H9 (cell line): Measurements from ENCODE around the gene ZBTB33. TPM values are rescaled to one million over a fixed set of nuclear protein-coding genes. Genes with fewer than 3 reads are reported as not detected.

Source experiments
- DNase-seq: peaks from one replicate; pipeline ENCODE4 v3.0.0-alpha.2; 2017
- H2AFZ ChIP-seq: one replicate; pipeline ENCODE4 v1.6.1; 2013; ENCODE audit warnings: mild to moderate bottlenecking, low read length, control low read depth, moderate library complexity
- H2AK5ac ChIP-seq: 2 replicates; pipeline ENCODE4 v1.6.1; 2013; ENCODE audit warnings: low read length, control low read depth, mixed read lengths; ENCODE audit not compliant: insufficient read length
- H2BK120ac ChIP-seq: one replicate; pipeline ENCODE4 v1.6.1; 2013; ENCODE audit warnings: low read depth, mild to moderate bottlenecking, low read length, control low read depth, inconsistent platforms; ENCODE audit not compliant: poor library complexity, severe bottlenecking
- H2BK12ac ChIP-seq: 2 replicates; pipeline ENCODE4 v1.6.1; 2013; ENCODE audit warnings: low read length, control low read depth, mixed read lengths, low read depth; ENCODE audit not compliant: insufficient read length
- H2BK15ac ChIP-seq: 2 replicates; pipeline ENCODE4 v1.6.1; 2013; ENCODE audit warnings: low read depth, low read length, control low read depth
- H2BK20ac ChIP-seq: one replicate; pipeline ENCODE4 v1.6.1; 2013; ENCODE audit warnings: low read depth, mild to moderate bottlenecking, low read length, control low read depth, inconsistent platforms; ENCODE audit not compliant: poor library complexity, severe bottlenecking
- H2BK5ac ChIP-seq: 2 replicates; pipeline ENCODE4 v1.6.1; 2013; ENCODE audit warnings: low read length, control low read depth, mixed read lengths; ENCODE audit not compliant: insufficient read length
- H3K14ac ChIP-seq: 2 replicates; pipeline ENCODE4 v1.6.1; 2013; ENCODE audit warnings: low read length, control low read depth; ENCODE audit not compliant: insufficient read depth
- H3K18ac ChIP-seq: 2 replicates; pipeline ENCODE4 v1.6.1; 2013; ENCODE audit warnings: low read depth, mild to moderate bottlenecking, mixed read lengths, low read length, control low read depth; ENCODE audit not compliant: insufficient read length
- H3K23ac ChIP-seq: 2 replicates; pipeline ENCODE4 v1.6.1; 2013; ENCODE audit warnings: low read length, control low read depth, mixed read lengths, low read depth; ENCODE audit not compliant: insufficient read length
- H3K23me2 ChIP-seq: 2 replicates; pipeline ENCODE4 v1.6.1; 2013; ENCODE audit warnings: low read depth, mild to moderate bottlenecking, mixed read lengths, low read length, control low read depth; ENCODE audit not compliant: insufficient read length, poor library complexity, severe bottlenecking
- H3K27ac ChIP-seq: 2 replicates; pipeline ENCODE4 v1.5.1; 2013; ENCODE audit warnings: low read length, control low read depth, mixed read lengths, low read depth; ENCODE audit not compliant: insufficient read length
- H3K27me3 ChIP-seq: 2 replicates; pipeline ENCODE4 v1.6.1; 2013; ENCODE audit warnings: low read length, control low read depth, inconsistent platforms; ENCODE audit not compliant: insufficient read depth
- H3K4ac ChIP-seq: 2 replicates; pipeline ENCODE4 v1.6.1; 2013; ENCODE audit warnings: low read depth, mild to moderate bottlenecking, control low read depth, inconsistent platforms, low read length, moderate library complexity
- H3K4me1 ChIP-seq: 2 replicates; pipeline ENCODE4 v1.6.1; 2013; ENCODE audit warnings: low read length, control low read depth, inconsistent platforms; ENCODE audit not compliant: insufficient read depth
- H3K4me2 ChIP-seq: 2 replicates; pipeline ENCODE4 v1.6.1; 2013; ENCODE audit warnings: low read length, control low read depth, mixed read lengths; ENCODE audit not compliant: insufficient read length, insufficient read depth
- H3K56ac ChIP-seq: 2 replicates; pipeline ENCODE4 v1.6.1; 2013; ENCODE audit warnings: low read depth, mild to moderate bottlenecking, mixed read lengths, low read length, control low read depth; ENCODE audit not compliant: insufficient read length
- H3K79me1 ChIP-seq: 2 replicates; pipeline ENCODE4 v1.6.1; 2013; ENCODE audit warnings: low read depth, mild to moderate bottlenecking, moderate library complexity, low read length, control low read depth, inconsistent platforms; ENCODE audit not compliant: insufficient read depth, poor library complexity, severe bottlenecking
- H3K79me2 ChIP-seq: 2 replicates; pipeline ENCODE4 v1.6.1; 2013; ENCODE audit warnings: low read length, control low read depth, inconsistent platforms; ENCODE audit not compliant: insufficient read depth
- H3K9ac ChIP-seq: 2 replicates; pipeline ENCODE4 v1.6.1; 2013; ENCODE audit warnings: low read length, control low read depth, mixed read lengths; ENCODE audit not compliant: insufficient read length; ENCODE audit errors: extremely low read depth
- H3K9me3 ChIP-seq: one replicate; pipeline ENCODE4 v1.6.1; 2013; ENCODE audit warnings: low read depth, low read length, inconsistent platforms; ENCODE audit not compliant: control insufficient read depth
- H3T11ph ChIP-seq: one replicate; pipeline ENCODE4 v1.6.1; 2013; ENCODE audit warnings: mild to moderate bottlenecking, low read length, control low read depth, inconsistent platforms
- H4K20me1 ChIP-seq: one replicate; pipeline ENCODE4 v1.6.1; 2013; ENCODE audit not compliant: control insufficient read depth, insufficient read length, insufficient read depth
- H4K5ac ChIP-seq: 2 replicates; pipeline ENCODE4 v1.6.1; 2013; ENCODE audit warnings: low read depth, mild to moderate bottlenecking, mixed read lengths, low read length, control low read depth; ENCODE audit not compliant: insufficient read length
- H4K8ac ChIP-seq: replicated peaks from 2 replicates; pipeline ENCODE4 v1.6.1; 2013; ENCODE audit warnings: low read length, control low read depth, mixed read lengths, low read depth; ENCODE audit not compliant: insufficient read length
- H4K91ac ChIP-seq: 2 replicates; pipeline ENCODE4 v1.6.1; 2013; ENCODE audit warnings: low read depth, mild to moderate bottlenecking, moderate library complexity, mixed read lengths, low read length, control low read depth; ENCODE audit not compliant: insufficient read length
- H3K27ac Mint-ChIP-seq, 3 experiments: 2 replicates in 2 of 3; 3 replicates in 1 of 3; pipeline ENCODE4 v1.8.0; 2020 to 2021; ENCODE audit warnings: mixed read lengths in 3 of 3, mild to moderate bottlenecking in 1 of 3, moderate library complexity in 1 of 3
- H3K27me3 Mint-ChIP-seq: 2 replicates; pipeline ENCODE4 v1.8.0; 2021; ENCODE audit warnings: low read depth, mild to moderate bottlenecking, moderate library complexity, mixed read lengths
- H3K36me3 Mint-ChIP-seq, 3 experiments: 2 replicates in 2 of 3; 3 replicates in 1 of 3; pipeline ENCODE4 v1.8.0; 2020 to 2021; ENCODE audit warnings: low read depth in 3 of 3, mixed read lengths in 3 of 3; ENCODE audit not compliant: insufficient read depth in 1 of 3
- H3K4me1 Mint-ChIP-seq, 2 experiments: 2 replicates each; pipeline ENCODE4 v1.8.0; 2020; ENCODE audit warnings: mixed read lengths in 2 of 2
- H3K4me3 Mint-ChIP-seq, 2 experiments: 2 replicates in 1 of 2; 3 replicates in 1 of 2; pipeline ENCODE4 v1.8.0; 2020 to 2021; ENCODE audit warnings: mild to moderate bottlenecking in 2 of 2, mixed read lengths in 2 of 2, moderate library complexity in 1 of 2
- H3K9me3 Mint-ChIP-seq, 2 experiments: 2 replicates in 1 of 2; 3 replicates in 1 of 2; pipeline ENCODE4 v1.8.0; 2020; ENCODE audit warnings: mild to moderate bottlenecking in 2 of 2, mixed read lengths in 2 of 2, moderate library complexity in 1 of 2
- WGBS: extraction: QIAGEN DNeasy Blood & Tissue Kit; methylation state at CpG from one replicate; pipeline ENCODE4 v1.1.7; 2013; ENCODE audit warnings: missing lambda C conversion rate, low lambda C conversion rate, mixed read lengths; ENCODE audit not compliant: insufficient read length; ENCODE audit errors: extremely low coverage; 5-methylcytosine and 5-hydroxymethylcytosine counted together
- total RNA-seq: library from RNA; stranded (reverse); gene quantifications from 2 replicates; pipeline ENCODE4 v1.2.1, GENCODE V29; 2021
- TF ChIP-seq, protein P1 (sequence below): fragments of 200-600 bp; sonication (generic); conservative IDR thresholded peaks from 3 replicates; pipeline ENCODE4 v1.8.0; 2021; ENCODE audit warnings: antibody characterized with exemption, mild to moderate bottlenecking

The ZBTB33 gene
- total RNA-seq, 1 experiment from 2014 or later = 18.7 TPM

DNA sequence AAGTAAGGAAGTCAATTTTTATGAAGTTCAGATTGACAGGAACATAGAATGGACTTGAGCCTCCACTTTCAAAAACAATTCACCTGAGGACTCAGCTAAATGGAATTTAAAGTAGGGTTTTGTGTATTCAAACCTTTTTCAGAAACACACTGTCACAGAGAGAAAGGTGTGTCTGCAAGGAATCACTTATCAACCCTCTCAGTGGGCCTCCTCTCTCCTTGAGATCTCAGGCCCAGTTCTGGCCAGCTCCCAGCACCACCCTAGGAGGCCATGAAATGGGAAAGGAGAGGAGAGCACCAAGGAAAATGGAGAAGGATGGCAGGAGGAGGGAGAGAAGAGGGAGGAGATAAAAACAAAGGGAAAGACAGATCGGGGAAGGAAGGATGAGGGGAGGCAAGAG, 32.1 kb downstream of the ZBTB33 start:
- no peak overlapping the region for H3K4me2 ChIP-seq
- no peak overlapping the region for H4K8ac ChIP-seq
- H3K4me1 Mint-ChIP-seq = peaks cover 0 to 6% of the 10 kb centered on the region in 2 experiments; a peak in 1 of 4 replicates
- no peak overlapping the region for H3K56ac ChIP-seq
- H4K5ac ChIP-seq = no peak overlapping the region
- no peak overlapping the region for H2BK5ac ChIP-seq
- peaks cover 17% of the 10 kb centered on the region for H3K27me3 Mint-ChIP-seq
- H3K4me3 Mint-ChIP-seq = no peak overlapping the region
- H2BK120ac ChIP-seq = no peak overlapping the region
- no peaks in the 10 kb centered on the region for H3K79me2 ChIP-seq
- no peak overlapping the region for H2AK5ac ChIP-seq
- H2BK15ac ChIP-seq = no peak overlapping the region
- peaks cover 66% of the 10 kb centered on the region for H3K9me3 ChIP-seq
- no peaks in the 10 kb centered on the region for H3K23me2 ChIP-seq
- H3K9me3 Mint-ChIP-seq = peaks cover 51 to 54% of the 10 kb centered on the region in 2 experiments
- no peaks in the 10 kb centered on the region; the same call in 1 of the 2 replicates for H3K27me3 ChIP-seq
- no peak overlapping the region for H3K18ac ChIP-seq
- H3T11ph ChIP-seq = no peak overlapping the region
- H2BK12ac ChIP-seq = no peak overlapping the region
- no peaks in the 10 kb centered on the region for H4K20me1 ChIP-seq
- peaks cover 0 to 2% (median 0%) of the 10 kb centered on the region in 3 experiments; a peak in 2 of 7 replicates for H3K36me3 Mint-ChIP-seq
- no peak for DNase-seq
- WGBS = no CpG with 5 or more reads among the region's 1 CpG
- no peaks in the 10 kb centered on the region for H3K4me1 ChIP-seq
- no peak overlapping the region for H3K14ac ChIP-seq
- TF ChIP-seq, protein P1, sequence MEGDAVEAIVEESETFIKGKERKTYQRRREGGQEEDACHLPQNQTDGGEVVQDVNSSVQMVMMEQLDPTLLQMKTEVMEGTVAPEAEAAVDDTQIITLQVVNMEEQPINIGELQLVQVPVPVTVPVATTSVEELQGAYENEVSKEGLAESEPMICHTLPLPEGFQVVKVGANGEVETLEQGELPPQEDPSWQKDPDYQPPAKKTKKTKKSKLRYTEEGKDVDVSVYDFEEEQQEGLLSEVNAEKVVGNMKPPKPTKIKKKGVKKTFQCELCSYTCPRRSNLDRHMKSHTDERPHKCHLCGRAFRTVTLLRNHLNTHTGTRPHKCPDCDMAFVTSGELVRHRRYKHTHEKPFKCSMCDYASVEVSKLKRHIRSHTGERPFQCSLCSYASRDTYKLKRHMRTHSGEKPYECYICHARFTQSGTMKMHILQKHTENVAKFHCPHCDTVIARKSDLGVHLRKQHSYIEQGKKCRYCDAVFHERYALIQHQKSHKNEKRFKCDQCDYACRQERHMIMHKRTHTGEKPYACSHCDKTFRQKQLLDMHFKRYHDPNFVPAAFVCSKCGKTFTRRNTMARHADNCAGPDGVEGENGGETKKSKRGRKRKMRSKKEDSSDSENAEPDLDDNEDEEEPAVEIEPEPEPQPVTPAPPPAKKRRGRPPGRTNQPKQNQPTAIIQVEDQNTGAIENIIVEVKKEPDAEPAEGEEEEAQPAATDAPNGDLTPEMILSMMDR = no peak
- H2BK20ac ChIP-seq = no peak overlapping the region
- no peak overlapping the region for H3K27ac Mint-ChIP-seq
- no peak overlapping the region for H2AFZ ChIP-seq
- no peak overlapping the region for H3K9ac ChIP-seq
- no peak overlapping the region for H3K23ac ChIP-seq
- no peak overlapping the region for H4K91ac ChIP-seq
- no peak overlapping the region for H3K27ac ChIP-seq
- no peak overlapping the region for H3K4ac ChIP-seq
- no peaks in the 10 kb centered on the region for H3K79me1 ChIP-seq
